ENCODE data around the gene ZNF813.

DNA sequence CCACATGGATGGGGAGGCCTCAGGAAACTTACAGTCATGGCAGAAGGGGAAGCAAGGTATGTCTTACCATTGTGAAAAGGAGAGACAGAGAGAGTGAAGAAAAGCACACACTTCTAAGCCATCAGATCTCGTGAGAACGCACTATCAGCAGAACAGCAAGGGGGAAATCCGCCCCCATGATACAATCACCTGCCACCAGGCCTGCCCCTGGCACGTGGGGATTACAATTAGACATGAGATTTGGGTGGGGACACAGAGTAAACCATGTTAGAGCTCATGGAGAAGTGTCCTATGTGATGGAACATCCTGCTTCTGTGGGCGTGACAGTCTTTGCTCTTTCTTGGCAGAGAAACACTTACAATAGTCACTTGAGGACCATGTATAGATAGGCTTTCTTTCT is 42.3 kb downstream of the ZNF813 start:
- TF ChIP-seq POLR2A (IDR thresholded peaks at IDR 0.05) = no peak
- TF ChIP-seq, protein P1, sequence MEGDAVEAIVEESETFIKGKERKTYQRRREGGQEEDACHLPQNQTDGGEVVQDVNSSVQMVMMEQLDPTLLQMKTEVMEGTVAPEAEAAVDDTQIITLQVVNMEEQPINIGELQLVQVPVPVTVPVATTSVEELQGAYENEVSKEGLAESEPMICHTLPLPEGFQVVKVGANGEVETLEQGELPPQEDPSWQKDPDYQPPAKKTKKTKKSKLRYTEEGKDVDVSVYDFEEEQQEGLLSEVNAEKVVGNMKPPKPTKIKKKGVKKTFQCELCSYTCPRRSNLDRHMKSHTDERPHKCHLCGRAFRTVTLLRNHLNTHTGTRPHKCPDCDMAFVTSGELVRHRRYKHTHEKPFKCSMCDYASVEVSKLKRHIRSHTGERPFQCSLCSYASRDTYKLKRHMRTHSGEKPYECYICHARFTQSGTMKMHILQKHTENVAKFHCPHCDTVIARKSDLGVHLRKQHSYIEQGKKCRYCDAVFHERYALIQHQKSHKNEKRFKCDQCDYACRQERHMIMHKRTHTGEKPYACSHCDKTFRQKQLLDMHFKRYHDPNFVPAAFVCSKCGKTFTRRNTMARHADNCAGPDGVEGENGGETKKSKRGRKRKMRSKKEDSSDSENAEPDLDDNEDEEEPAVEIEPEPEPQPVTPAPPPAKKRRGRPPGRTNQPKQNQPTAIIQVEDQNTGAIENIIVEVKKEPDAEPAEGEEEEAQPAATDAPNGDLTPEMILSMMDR (IDR thresholded peaks at IDR 0.05) = no peak
